Transverse colon (tissue), 4 donors: Measurements from ENCODE around the gene DIS3L2. TPM values are rescaled to one million over a fixed set of nuclear protein-coding genes. Genes with fewer than 3 reads are reported as not detected.
A peak's percentile ranks its signal among the peaks of the same experiment; 100 is the strongest.

ENCODE experiments used
- DNase-seq: peaks from one replicate; pipeline ENCODE4 v3.0.0-alpha.2; 2019
- H3K27ac ChIP-seq, 4 donors: fragments of 200-600 bp; sonication (generic); 2 replicates each; pipeline ENCODE4 v1.5.1; 2016 to 2018; ENCODE audit warnings: inconsistent platforms in 4 of 4
- H3K27me3 ChIP-seq: fragments of 200-600 bp; sonication (generic); 2 replicates; pipeline ENCODE4 v1.5.1; 2017; ENCODE audit warnings: inconsistent platforms
- H3K36me3 ChIP-seq, 4 donors: fragments of 200-600 bp; sonication (generic); 2 replicates each; pipeline ENCODE4 v1.5.1; 2017 to 2019; ENCODE audit warnings: inconsistent platforms in 4 of 4
- H3K4me1 ChIP-seq, 4 donors: fragments of 200-600 bp; sonication (generic); 2 replicates each; pipeline ENCODE4 v1.5.1; 2017 to 2020; ENCODE audit warnings: inconsistent platforms in 4 of 4
- H3K4me3 ChIP-seq, 4 donors: fragments of 200-600 bp; sonication (generic); 1 replicate in 1 of 4; 2 replicates in 3 of 4; pipeline versions ENCODE4 v1.5.1 to v1.6.1; 2017 to 2019; ENCODE audit warnings: inconsistent platforms in 4 of 4
- H3K9me3 ChIP-seq, 2 donors: fragments of 200-600 bp; sonication (generic); 2 replicates each; pipeline ENCODE4 v1.5.1; 2017 to 2019; ENCODE audit warnings: inconsistent platforms in 2 of 2
- EP300 ChIP-seq: sonication (generic); formaldehyde crosslinking; IDR thresholded peaks from one replicate; pipeline ENCODE4 v1.6.1; 2017; ENCODE audit warnings: antibody characterized with exemption, low read depth
- POLR2A ChIP-seq: fragments of 450-650 bp; IDR thresholded peaks from one replicate; pipeline ENCODE4 v1.6.1; 2016; ENCODE audit warnings: antibody characterized with exemption, mild to moderate bottlenecking, moderate library complexity
- POLR2AphosphoS5 ChIP-seq, 3 donors: sonication (generic); formaldehyde crosslinking; IDR thresholded peaks; one replicate each; pipeline ENCODE4 v1.6.1; 2016; ENCODE audit warnings: antibody characterized with exemption in 3 of 3
- whole genome bisulfite sequencing, 2 donors: methylation state at CpG; one replicate each; pipeline ENCODE4 v1.1.5; 2018; ENCODE audit warnings: low coverage in 1 of 2; 5-methylcytosine and 5-hydroxymethylcytosine counted together
- in situ Hi-C, 4 donors: fragments of 200-750 bp; cut with MboI; loops; one replicate each; pipeline versions ENCODE4 v1.15.0 to v1.15.1; 2017; ENCODE audit warnings: low sequenced_read_pairs in 3 of 4, low pct_ligation_motif_present in 1 of 4, low pct_unique_long_range_greater_than_20kb in 1 of 4
- intact Hi-C: fragments of 100-400 bp; cut with DNase I; formaldehyde crosslinking; loops from one replicate; pipeline ENCODE4 v1.15.1; 2023; ENCODE audit warnings: low total_unique reads
- total RNA-seq, 4 donors: library from RNA; depleted of rRNA; stranded (reverse); fragments of >200 nt; gene quantifications; one replicate each; pipeline ENCODE4 v1.1.0, GENCODE V29; 2016
- TF ChIP-seq, protein P1 (sequence below), 5 experiments: fragments of 200-600 bp in 3 of 5; fragments of 450-650 bp in 2 of 5; sonication (generic) in 3 of 5; IDR thresholded peaks; 1 replicate in 2 of 5; 2 replicates in 3 of 5; pipeline ENCODE4 v1.5.1; 2016 to 2017; ENCODE audit warnings: antibody characterized with exemption in 5 of 5, inconsistent platforms in 3 of 5, mild to moderate bottlenecking in 2 of 5, moderate library complexity in 1 of 5

Gene DIS3L2
- total RNA-seq, 4 donors from 2014 or later = 24.7 to 99.9 (median 51.2) TPM

DNA sequence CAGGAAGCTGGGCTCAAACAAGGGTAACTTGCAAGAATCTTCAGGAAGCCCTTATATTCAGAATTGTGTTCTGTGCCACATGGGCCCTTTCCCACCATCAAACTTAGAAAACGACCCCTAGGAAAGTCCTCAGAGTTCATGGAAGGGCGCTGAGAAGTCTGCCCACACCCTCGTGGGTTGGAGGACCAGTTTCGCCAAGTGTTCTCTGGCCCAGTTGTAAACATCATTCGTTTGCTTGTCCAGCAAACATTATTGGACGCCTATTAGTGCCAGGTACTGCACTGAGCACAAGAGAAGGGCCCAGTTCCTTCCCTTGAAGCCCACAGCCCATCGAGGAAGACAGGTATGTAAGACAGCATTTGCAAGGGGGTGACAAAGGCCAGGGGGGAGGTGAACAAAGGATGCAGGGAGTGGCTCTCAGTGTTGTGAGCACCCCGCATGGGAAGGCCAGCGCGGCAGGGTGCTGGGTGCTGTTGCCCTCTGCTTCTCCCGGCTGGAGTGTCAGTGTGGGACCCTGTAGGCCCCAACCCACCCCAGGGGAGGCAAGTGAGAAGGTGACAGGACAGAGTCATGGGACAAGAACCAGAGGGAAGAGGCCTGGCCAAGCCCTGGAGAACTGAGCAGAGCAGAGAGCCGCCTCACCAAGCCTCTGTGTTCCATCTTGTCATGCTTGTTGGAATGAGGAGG, 356.8 kb downstream of the DIS3L2 start:
- H3K36me3 ChIP-seq = no peaks in the 10 kb centered on the region
- 90% methylated on average over 12 of the region's 12 CpGs; no CpG with 5 or more reads in 1 of the 2 donors for WGBS, 2 donors
- TF ChIP-seq POLR2AphosphoS5 (IDR thresholded peaks at IDR 0.05) (no peak), POLR2A (no peak), EP300 (no peak)
- TF ChIP-seq, protein P1, sequence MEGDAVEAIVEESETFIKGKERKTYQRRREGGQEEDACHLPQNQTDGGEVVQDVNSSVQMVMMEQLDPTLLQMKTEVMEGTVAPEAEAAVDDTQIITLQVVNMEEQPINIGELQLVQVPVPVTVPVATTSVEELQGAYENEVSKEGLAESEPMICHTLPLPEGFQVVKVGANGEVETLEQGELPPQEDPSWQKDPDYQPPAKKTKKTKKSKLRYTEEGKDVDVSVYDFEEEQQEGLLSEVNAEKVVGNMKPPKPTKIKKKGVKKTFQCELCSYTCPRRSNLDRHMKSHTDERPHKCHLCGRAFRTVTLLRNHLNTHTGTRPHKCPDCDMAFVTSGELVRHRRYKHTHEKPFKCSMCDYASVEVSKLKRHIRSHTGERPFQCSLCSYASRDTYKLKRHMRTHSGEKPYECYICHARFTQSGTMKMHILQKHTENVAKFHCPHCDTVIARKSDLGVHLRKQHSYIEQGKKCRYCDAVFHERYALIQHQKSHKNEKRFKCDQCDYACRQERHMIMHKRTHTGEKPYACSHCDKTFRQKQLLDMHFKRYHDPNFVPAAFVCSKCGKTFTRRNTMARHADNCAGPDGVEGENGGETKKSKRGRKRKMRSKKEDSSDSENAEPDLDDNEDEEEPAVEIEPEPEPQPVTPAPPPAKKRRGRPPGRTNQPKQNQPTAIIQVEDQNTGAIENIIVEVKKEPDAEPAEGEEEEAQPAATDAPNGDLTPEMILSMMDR (IDR thresholded peaks at IDR 0.05) = no peak
- intact Hi-C loops = no loop called here
- H3K4me3 ChIP-seq = no peak overlapping the region
- in situ Hi-C loops = loop anchor here in 1 of 4 donors (25.0 kb wide), 1 partner anchor 406 kb away; no protein-coding TSS in a partner anchor
- H3K9me3 ChIP-seq = no peaks in the 10 kb centered on the region
- peak; percentile 1 for DNase-seq
- H3K27me3 ChIP-seq = no peaks in the 10 kb centered on the region
- no peak overlapping the region for H3K27ac ChIP-seq
- peaks cover 0 to 29% (median 12%) of the 10 kb centered on the region in 4 donors for H3K4me1 ChIP-seq

DNA sequence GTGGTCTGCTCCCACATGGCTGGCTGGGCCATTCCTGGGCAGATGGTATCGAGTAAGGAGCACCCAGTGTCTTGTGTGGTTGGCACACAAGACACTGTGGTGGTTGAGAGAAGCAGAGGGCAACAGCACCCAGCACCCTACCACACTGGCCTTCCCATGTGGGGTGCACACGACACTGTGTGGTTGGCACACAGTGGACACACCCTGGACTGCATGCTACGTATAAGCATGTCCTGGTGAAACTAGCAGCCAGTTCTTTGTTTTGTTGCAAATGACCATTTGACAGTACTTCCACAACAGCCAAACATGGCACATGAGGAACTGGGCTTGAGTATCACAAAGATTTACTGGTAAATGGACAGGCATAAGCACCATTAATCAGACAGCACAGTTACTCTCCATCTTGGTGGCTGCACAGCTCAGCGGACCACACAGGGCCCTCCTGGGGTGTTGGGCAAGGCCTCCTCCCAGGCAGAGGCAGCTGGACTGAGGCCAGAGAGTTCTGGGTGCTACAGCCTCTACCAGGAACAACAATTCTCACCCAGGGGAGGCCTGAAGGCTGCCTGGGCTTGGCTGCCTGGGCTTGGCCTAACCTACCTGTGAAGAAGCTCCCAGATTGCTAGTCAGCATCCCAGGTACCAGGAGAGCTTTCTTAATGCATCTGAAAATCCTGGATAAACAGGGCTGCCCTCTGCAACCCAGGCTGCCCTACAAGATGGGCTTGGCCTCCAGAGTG, 357.7 kb downstream of the DIS3L2 start:
- no peak for DNase-seq

DNA sequence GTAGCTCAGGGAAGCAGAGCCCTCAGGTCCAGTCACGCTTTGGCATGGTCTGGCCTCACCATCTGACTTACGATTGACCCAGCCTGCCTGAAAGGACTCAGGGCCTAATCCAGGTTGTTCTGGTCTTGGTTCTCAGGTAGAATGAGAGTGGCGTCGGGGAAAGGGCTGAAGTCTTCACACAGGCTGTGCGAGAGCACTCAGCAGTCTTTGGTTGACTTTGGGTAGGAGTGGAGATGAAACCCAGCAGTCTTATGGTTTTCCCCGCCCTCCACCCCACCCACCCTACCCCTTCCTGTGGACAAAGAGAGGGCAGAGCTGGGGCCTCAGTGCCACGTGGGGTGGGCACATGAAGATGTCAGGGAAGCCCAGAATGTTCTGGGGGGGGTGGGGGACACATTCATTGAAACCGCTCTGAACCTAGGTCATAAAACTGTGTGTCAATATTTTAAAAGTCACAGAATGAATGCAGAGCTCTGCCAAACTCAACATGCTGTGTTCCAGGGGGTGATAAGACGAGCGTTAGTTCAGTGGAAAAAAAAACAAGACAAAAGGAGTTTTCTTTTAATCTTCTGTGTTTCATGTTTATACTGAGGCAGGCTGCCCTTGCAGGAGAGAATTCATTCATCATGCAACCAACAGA, 358.4 kb downstream of the DIS3L2 start:
- no peaks in the 10 kb centered on the region for H3K36me3 ChIP-seq
- intact Hi-C loops = no loop called here
- no peaks in the 10 kb centered on the region for H3K9me3 ChIP-seq
- H3K27me3 ChIP-seq = no peaks in the 10 kb centered on the region
- TF ChIP-seq EP300 (no peak), POLR2AphosphoS5 (IDR thresholded peaks at IDR 0.05) (no peak), POLR2A (no peak)
- TF ChIP-seq, protein P1 (IDR thresholded peaks at IDR 0.05) = no peak
- WGBS, 2 donors = 49 to 56% methylated on average over 3 to 10 of the region's 10 CpGs
- in situ Hi-C loops = loop anchor here (10.0 to 25.0 kb wide), 3 partner anchors 395 to 415 kb away; partner anchors contain the start of gene NPPC (in 1 of the 4)
- H3K4me1 ChIP-seq = peaks cover 0 to 29% (median 12%) of the 10 kb centered on the region in 4 donors
- H3K27ac ChIP-seq = no peak overlapping the region
- DNase-seq = peak; percentile 10
- no peak overlapping the region for H3K4me3 ChIP-seq

More for the DNA sequence above, 357.7 kb downstream of the DIS3L2 start:
- no peak overlapping the region for H3K4me3 ChIP-seq
- TF ChIP-seq EP300 = no peak
- no peak for TF ChIP-seq POLR2AphosphoS5 (IDR thresholded peaks at IDR 0.05)
- no peak for TF ChIP-seq POLR2A
- TF ChIP-seq, protein P1 (IDR thresholded peaks at IDR 0.05) = no peak
- H3K36me3 ChIP-seq = no peaks in the 10 kb centered on the region
- 60 to 98% methylated on average over 1 to 4 of the region's 4 CpGs for WGBS, 2 donors
- no peaks in the 10 kb centered on the region for H3K27me3 ChIP-seq
- no peaks in the 10 kb centered on the region for H3K9me3 ChIP-seq
- peaks cover 0 to 29% (median 12%) of the 10 kb centered on the region in 4 donors for H3K4me1 ChIP-seq
- intact Hi-C loops (no loop called here), in situ Hi-C loops (loop anchor here in 1 of 4 donors (25.0 kb wide), 1 partner anchor 407 kb away; no protein-coding TSS in a partner anchor)
- H3K27ac ChIP-seq = no peak overlapping the region

DNA sequence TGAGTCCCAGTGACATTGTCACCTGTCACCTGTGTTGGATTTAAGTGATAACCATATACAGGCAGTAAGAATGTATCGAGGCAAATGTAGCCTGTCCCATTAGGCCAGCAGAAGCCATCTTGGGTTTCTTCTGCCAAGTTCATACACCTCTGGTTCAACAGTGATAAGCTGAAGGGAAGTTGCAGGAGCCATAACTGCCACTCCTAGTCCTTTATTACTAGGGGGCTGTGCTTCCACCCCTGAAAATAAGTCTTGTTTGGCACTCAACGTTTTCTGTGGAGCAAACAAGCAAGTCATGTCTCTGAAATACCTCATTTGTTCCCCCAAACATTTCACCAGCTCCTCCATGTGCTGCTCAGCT, 358.9 kb downstream of the DIS3L2 start:
- Histone ChIP-seq H3K36me3 (no peaks in the 10 kb centered on the region), H3K9me3 (no peaks in the 10 kb centered on the region), H3K27me3 (no peaks in the 10 kb centered on the region), H3K4me3 (no peak overlapping the region), H3K4me1 (peaks cover 0 to 25% (median 12%) of the 10 kb centered on the region in 4 donors), H3K27ac (no peak overlapping the region)
- in situ Hi-C loops = loop anchor here (10.0 to 25.0 kb wide), 3 partner anchors 396 to 416 kb away; partner anchors contain the start of gene NPPC (in 1 of the 4)
- no peak for DNase-seq
- TF ChIP-seq POLR2AphosphoS5 (IDR thresholded peaks at IDR 0.05) (no peak), EP300 (no peak), POLR2A (no peak)
- TF ChIP-seq, protein P1 (IDR thresholded peaks at IDR 0.05) = no peak
- intact Hi-C loops = no loop called here
- 17 to 32% methylated on average over 2 of the region's 2 CpGs for WGBS, 2 donors
